Measurements from ENCODE around the gene LRRC2. TPM values are rescaled to one million over a fixed set of nuclear protein-coding genes. Genes with fewer than 3 reads are reported as not detected.

The LRRC2 gene
- total and polyA plus RNA-seq, 2 of the 13 experiments (the other 11 are each of a cell fraction or from before 2014, with no cell fraction given): 0.27 to 0.58 TPM

DNA sequence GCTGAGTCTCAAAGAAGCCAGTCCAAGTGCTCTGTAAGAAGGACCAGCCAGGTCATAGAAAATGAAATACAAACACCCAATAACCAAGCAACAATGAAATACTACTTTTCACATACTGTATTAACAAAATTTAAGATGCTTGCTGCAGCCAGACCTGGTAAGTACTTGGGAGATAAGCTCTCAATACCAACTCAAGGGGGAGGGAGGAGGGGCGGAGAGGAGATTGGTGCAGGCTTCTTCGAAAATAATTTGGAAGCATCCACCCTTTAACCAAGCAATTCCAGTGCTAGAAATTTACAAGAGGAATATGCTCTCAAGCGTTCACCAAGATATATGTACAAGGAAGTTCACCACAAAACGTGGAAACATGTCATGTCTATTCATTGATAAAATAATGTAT lies 7.6 kb upstream of the LRRC2 start (continued):
- TF ChIP-seq ONECUT2 (CRISPR knock-in tag; IDR thresholded peaks at IDR 0.05): no peak

DNA sequence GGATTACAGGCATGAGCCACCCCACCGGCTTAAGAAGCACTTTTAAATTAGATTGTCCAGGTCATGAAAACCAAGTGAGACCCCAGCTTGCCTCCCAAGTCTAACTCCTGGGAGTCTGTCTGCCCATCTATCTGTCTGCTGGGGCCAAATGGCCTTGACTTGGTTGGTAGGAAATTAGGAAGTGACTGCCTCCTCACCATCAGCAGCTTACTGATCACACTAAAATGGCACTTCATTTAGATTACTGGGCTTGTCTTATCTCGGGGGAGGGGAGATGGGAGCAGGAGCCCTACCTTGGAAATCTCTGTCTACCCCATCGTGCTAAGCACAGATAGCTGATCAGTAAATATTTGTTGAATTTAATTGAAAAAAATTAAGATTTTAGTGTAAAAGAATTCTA lies 5.6 kb upstream of the LRRC2 start:
- intact Hi-C loops (cut with micrococcal nuclease; ENCODE audit: unreplicated experiment): no loop called here
- TF ChIP-seq, protein P1, sequence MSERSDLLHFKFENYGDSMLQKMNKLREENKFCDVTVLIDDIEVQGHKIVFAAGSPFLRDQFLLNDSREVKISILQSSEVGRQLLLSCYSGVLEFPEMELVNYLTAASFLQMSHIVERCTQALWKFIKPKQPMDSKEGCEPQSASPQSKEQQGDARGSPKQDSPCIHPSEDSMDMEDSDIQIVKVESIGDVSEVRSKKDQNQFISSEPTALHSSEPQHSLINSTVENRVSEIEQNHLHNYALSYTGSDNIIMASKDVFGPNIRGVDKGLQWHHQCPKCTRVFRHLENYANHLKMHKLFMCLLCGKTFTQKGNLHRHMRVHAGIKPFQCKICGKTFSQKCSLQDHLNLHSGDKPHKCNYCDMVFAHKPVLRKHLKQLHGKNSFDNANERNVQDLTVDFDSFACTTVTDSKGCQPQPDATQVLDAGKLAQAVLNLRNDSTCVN (CRISPR knock-in tag; IDR thresholded peaks at IDR 0.05; ENCODE audit: borderline replicate concordance): no peak
- TF ChIP-seq ZIK1 (CRISPR knock-in tag; IDR thresholded peaks at IDR 0.05; ENCODE audit: borderline replicate concordance, low read depth): no peak
- no peak for TF ChIP-seq ZNF644 (CRISPR knock-in tag; IDR thresholded peaks at IDR 0.05; ENCODE audit: low read depth)
- no peak for TF ChIP-seq ZNF556 (CRISPR knock-in tag; IDR thresholded peaks at IDR 0.05; ENCODE audit: borderline replicate concordance)
- TF ChIP-seq, protein P2, sequence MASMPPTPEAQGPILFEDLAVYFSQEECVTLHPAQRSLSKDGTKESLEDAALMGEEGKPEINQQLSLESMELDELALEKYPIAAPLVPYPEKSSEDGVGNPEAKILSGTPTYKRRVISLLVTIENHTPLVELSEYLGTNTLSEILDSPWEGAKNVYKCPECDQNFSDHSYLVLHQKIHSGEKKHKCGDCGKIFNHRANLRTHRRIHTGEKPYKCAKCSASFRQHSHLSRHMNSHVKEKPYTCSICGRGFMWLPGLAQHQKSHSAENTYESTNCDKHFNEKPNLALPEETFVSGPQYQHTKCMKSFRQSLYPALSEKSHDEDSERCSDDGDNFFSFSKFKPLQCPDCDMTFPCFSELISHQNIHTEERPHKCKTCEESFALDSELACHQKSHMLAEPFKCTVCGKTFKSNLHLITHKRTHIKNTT (CRISPR knock-in tag; IDR thresholded peaks at IDR 0.05): no peak
- ChIA-PET POLR2A (interaction anchor here (0.9 kb wide), 1 partner anchor 14 kb away, joined by 3 read pairs; no protein-coding TSS in a partner anchor), CTCF (ENCODE audit: low intra/inter-chr PET ratio, low total read pairs) (no interaction called here)
- Histone ChIP-seq H3K36me3 (replicated peaks in 1 of 2; ENCODE audit: control insufficient read depth in 1 of 2, insufficient read depth in 2 of 2, low read length in 2 of 2) (no peaks in the 10 kb centered on the region), H3K27ac (ENCODE audit: extremely low read length, insufficient read depth, low read length) (no peak overlapping the region), H3K79me2 (ENCODE audit: insufficient read depth, low read length) (no peaks in the 10 kb centered on the region), H3K4me2 (ENCODE audit: low read depth, low read length) (no peak overlapping the region), H3K27me3 (ENCODE audit: control insufficient read depth in 1 of 2, insufficient read depth in 2 of 2, low read length in 2 of 2) (no peaks in the 10 kb centered on the region), H2AFZ (ENCODE audit: low read length) (no peak overlapping the region), H3K4me3 (replicated peaks in 1 of 3; ENCODE audit: insufficient read depth in 1 of 3, low read depth in 2 of 3, low read length in 3 of 3) (no peak overlapping the region), H3K4me1 (ENCODE audit: insufficient read depth, low read length) (peaks cover 36% of the 10 kb centered on the region), H4K20me1 (ENCODE audit: insufficient read depth, low read length) (no peaks in the 10 kb centered on the region), H3K9ac (ENCODE audit: insufficient read depth, low read depth, low read length) (no peak overlapping the region), H3K9me3 (ENCODE audit: low read length) (no peaks in the 10 kb centered on the region)
- FAIRE-seq (no peak), DNase-seq (ENCODE audit: low spot score) (no peak), ATAC-seq (no peak)
- WGBS (ENCODE audit: low lambda C conversion rate): 56% methylated on average over 3 of the region's 3 CpGs
- BruUV-seq (replicated peaks): no TSS peak
- in situ Hi-C loops (cut with HindIII; ENCODE audit: extremely low pct_ligation_motif_present, low pct_unique_long_range_greater_than_20kb): no loop called here

Measured in HepG2 (cell line).